K562 (cell line): ENCODE results near the gene ZEB2. TPM values are rescaled to one million over a fixed set of nuclear protein-coding genes. Genes with fewer than 3 reads are reported as not detected.

ENCODE experiments used
- ATF7 ChIP-seq: fragments of 450-650 bp; IDR thresholded peaks from 2 replicates; pipeline ENCODE4 v1.7.1; 2014; ENCODE audit warnings: mild to moderate bottlenecking, moderate library complexity
- CBFA2T2 ChIP-seq: fragments of 450-650 bp; conservative IDR thresholded peaks from 2 replicates; pipeline ENCODE4 v1.6.1; 2017; ENCODE audit warnings: mild to moderate bottlenecking
- ETS2 ChIP-seq: IDR thresholded peaks from 2 replicates; pipeline ENCODE4 v1.6.1; 2016; ENCODE audit warnings: borderline replicate concordance, missing genetic modification characterization, mild to moderate bottlenecking, moderate library complexity, missing compliant biosample characterization; ENCODE audit not compliant: poor library complexity, severe bottlenecking
- FIP1L1 ChIP-seq: fragments of 200-400 bp; formaldehyde crosslinking; IDR thresholded peaks from 2 replicates; pipeline ENCODE4 v1.6.1; 2018; ENCODE audit warnings: mild to moderate bottlenecking, low read depth, low read length; ENCODE audit not compliant: poor library complexity, severe bottlenecking
- FOXK1 ChIP-seq: sonication (generic); formaldehyde crosslinking; IDR thresholded peaks from 2 replicates; pipeline ENCODE4 v1.8.0; 2022; ENCODE audit warnings: missing genetic modification reagents, mild to moderate bottlenecking, borderline replicate concordance
- HDAC3 ChIP-seq: fragments of 450-650 bp; IDR thresholded peaks from 2 replicates; pipeline ENCODE4 v1.6.1; 2018; ENCODE audit warnings: borderline replicate concordance, mild to moderate bottlenecking, moderate library complexity; ENCODE audit not compliant: partially characterized antibody
- NUFIP1 ChIP-seq: fragments of 450-650 bp; IDR thresholded peaks from 2 replicates; pipeline ENCODE4 v1.6.1; 2018; ENCODE audit not compliant: partially characterized antibody
- SMARCC2 ChIP-seq: fragments of 450-650 bp; IDR thresholded peaks from 2 replicates; pipeline ENCODE4 v1.6.1; 2017; ENCODE audit warnings: antibody characterized with exemption, moderate library complexity, mild to moderate bottlenecking, low read depth
- SRSF9 ChIP-seq: fragments of 200-400 bp; formaldehyde crosslinking; IDR thresholded peaks from 2 replicates; pipeline ENCODE4 v1.6.1; 2017; ENCODE audit warnings: low read depth, low read length, borderline replicate concordance
- ZNF174 ChIP-seq: fragments of 250-450 bp; sonication (Bioruptor Pico); IDR thresholded peaks from 2 replicates; pipeline ENCODE4 v1.4.0; 2020; ENCODE audit warnings: mild to moderate bottlenecking
- ZNF695 ChIP-seq: fragments of 450-650 bp; formaldehyde crosslinking; IDR thresholded peaks from 2 replicates; pipeline ENCODE4 v1.4.0; 2020; ENCODE audit warnings: mild to moderate bottlenecking, moderate library complexity
- polyA plus RNA-seq, 8 experiments: library from polyadenylated mRNA; depleted of rRNA in 4 of 8; stranded (reverse) in 5 of 8; unstranded in 3 of 8; fragments of >200 nt; fragmentation: Nextera tagmentation in 2 of 8; fragmentation: Illumina TruSeq in 1 of 8; extraction: Ambion mirVana in 2 of 8; extraction: Trizol in 1 of 8; gene quantifications; 2 replicates each; pipeline versions ENCODE4 v1.2.1 to v1.2.3, GENCODE V29; 2011 to 2014; ENCODE audit warnings: inconsistent platforms in 1 of 8, missing spikeins in 1 of 8
- total RNA-seq, 7 experiments: library from RNA; depleted of rRNA in 6 of 7; stranded (reverse); fragments of >200 nt in 6 of 7; fragmentation: Illumina TruSeq in 2 of 7; extraction: Trizol in 2 of 7; gene quantifications; 2 replicates each; pipeline versions ENCODE4 v1.2.1 to v1.2.3, GENCODE V29; 2011 to 2021; ENCODE audit warnings: low replicate concordance in 1 of 7
- TF ChIP-seq, protein P1 (sequence below): fragments of 450-650 bp; formaldehyde crosslinking; IDR thresholded peaks from 2 replicates; pipeline ENCODE4 v1.4.0; 2022; ENCODE audit warnings: missing genetic modification characterization
- TF ChIP-seq, protein P2 (sequence below): fragments of 200-600 bp; sonication (generic); IDR thresholded peaks from one replicate; pipeline ENCODE4 v1.6.1; 2012; ENCODE audit warnings: mild to moderate bottlenecking, low read depth, low read length, inconsistent platforms
- TF ChIP-seq, protein P3 (sequence below): sonication (generic); formaldehyde crosslinking; IDR thresholded peaks from 2 replicates; pipeline ENCODE4 v1.8.0; 2022; ENCODE audit warnings: missing genetic modification reagents, mild to moderate bottlenecking, borderline replicate concordance

The ZEB2 gene
- total and polyA plus RNA-seq, 9 of the 15 experiments (the other 6 are each of a cell fraction or from before 2014, with no cell fraction given), result 15.1 to 113 (median 72.3) TPM

DNA sequence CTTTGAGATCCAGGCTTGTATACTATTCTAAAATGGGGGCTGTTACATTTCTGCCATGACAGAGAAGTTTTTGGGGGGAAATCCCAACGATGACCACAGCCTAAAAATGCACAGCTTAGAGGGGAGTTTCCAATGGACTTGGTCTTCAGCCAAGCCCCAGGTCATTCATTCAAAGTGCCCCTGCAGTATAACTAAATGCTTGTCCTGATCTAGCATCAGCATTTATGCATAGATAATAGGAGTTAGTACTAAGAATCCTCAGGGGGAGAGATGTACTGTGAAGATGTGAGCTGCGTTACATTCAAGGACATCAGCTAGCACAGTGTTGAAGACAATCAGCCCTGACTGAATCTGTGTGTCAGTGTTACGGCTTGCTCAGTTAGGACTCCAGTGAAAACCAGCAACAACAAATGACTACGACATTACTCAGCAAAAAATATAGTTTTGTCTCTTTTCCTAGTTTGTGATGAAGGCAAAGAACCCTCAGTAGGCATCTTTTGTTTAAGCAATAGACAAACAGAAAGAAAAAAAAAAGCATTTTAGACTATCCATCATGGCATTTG lies 160.9 kb downstream of the ZEB2 start (continued):
- TF ChIP-seq, protein P1, sequence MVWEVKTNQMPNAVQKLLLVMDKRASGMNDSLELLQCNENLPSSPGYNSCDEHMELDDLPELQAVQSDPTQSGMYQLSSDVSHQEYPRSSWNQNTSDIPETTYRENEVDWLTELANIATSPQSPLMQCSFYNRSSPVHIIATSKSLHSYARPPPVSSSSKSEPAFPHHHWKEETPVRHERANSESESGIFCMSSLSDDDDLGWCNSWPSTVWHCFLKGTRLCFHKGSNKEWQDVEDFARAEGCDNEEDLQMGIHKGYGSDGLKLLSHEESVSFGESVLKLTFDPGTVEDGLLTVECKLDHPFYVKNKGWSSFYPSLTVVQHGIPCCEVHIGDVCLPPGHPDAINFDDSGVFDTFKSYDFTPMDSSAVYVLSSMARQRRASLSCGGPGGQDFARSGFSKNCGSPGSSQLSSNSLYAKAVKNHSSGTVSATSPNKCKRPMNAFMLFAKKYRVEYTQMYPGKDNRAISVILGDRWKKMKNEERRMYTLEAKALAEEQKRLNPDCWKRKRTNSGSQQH (CRISPR knock-in tag), result peak; percentile 97
- TF ChIP-seq FIP1L1, result no peak
- TF ChIP-seq FOXK1 (CRISPR knock-in tag), result no peak
- TF ChIP-seq, protein P2, sequence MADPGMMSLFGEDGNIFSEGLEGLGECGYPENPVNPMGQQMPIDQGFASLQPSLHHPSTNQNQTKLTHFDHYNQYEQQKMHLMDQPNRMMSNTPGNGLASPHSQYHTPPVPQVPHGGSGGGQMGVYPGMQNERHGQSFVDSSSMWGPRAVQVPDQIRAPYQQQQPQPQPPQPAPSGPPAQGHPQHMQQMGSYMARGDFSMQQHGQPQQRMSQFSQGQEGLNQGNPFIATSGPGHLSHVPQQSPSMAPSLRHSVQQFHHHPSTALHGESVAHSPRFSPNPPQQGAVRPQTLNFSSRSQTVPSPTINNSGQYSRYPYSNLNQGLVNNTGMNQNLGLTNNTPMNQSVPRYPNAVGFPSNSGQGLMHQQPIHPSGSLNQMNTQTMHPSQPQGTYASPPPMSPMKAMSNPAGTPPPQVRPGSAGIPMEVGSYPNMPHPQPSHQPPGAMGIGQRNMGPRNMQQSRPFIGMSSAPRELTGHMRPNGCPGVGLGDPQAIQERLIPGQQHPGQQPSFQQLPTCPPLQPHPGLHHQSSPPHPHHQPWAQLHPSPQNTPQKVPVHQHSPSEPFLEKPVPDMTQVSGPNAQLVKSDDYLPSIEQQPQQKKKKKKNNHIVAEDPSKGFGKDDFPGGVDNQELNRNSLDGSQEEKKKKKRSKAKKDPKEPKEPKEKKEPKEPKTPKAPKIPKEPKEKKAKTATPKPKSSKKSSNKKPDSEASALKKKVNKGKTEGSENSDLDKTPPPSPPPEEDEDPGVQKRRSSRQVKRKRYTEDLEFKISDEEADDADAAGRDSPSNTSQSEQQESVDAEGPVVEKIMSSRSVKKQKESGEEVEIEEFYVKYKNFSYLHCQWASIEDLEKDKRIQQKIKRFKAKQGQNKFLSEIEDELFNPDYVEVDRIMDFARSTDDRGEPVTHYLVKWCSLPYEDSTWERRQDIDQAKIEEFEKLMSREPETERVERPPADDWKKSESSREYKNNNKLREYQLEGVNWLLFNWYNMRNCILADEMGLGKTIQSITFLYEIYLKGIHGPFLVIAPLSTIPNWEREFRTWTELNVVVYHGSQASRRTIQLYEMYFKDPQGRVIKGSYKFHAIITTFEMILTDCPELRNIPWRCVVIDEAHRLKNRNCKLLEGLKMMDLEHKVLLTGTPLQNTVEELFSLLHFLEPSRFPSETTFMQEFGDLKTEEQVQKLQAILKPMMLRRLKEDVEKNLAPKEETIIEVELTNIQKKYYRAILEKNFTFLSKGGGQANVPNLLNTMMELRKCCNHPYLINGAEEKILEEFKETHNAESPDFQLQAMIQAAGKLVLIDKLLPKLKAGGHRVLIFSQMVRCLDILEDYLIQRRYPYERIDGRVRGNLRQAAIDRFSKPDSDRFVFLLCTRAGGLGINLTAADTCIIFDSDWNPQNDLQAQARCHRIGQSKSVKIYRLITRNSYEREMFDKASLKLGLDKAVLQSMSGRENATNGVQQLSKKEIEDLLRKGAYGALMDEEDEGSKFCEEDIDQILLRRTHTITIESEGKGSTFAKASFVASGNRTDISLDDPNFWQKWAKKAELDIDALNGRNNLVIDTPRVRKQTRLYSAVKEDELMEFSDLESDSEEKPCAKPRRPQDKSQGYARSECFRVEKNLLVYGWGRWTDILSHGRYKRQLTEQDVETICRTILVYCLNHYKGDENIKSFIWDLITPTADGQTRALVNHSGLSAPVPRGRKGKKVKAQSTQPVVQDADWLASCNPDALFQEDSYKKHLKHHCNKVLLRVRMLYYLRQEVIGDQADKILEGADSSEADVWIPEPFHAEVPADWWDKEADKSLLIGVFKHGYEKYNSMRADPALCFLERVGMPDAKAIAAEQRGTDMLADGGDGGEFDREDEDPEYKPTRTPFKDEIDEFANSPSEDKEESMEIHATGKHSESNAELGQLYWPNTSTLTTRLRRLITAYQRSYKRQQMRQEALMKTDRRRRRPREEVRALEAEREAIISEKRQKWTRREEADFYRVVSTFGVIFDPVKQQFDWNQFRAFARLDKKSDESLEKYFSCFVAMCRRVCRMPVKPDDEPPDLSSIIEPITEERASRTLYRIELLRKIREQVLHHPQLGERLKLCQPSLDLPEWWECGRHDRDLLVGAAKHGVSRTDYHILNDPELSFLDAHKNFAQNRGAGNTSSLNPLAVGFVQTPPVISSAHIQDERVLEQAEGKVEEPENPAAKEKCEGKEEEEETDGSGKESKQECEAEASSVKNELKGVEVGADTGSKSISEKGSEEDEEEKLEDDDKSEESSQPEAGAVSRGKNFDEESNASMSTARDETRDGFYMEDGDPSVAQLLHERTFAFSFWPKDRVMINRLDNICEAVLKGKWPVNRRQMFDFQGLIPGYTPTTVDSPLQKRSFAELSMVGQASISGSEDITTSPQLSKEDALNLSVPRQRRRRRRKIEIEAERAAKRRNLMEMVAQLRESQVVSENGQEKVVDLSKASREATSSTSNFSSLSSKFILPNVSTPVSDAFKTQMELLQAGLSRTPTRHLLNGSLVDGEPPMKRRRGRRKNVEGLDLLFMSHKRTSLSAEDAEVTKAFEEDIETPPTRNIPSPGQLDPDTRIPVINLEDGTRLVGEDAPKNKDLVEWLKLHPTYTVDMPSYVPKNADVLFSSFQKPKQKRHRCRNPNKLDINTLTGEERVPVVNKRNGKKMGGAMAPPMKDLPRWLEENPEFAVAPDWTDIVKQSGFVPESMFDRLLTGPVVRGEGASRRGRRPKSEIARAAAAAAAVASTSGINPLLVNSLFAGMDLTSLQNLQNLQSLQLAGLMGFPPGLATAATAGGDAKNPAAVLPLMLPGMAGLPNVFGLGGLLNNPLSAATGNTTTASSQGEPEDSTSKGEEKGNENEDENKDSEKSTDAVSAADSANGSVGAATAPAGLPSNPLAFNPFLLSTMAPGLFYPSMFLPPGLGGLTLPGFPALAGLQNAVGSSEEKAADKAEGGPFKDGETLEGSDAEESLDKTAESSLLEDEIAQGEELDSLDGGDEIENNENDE, result no peak
- peak; percentile 40; the same call in 1 of the 2 replicates for TF ChIP-seq ATF7
- TF ChIP-seq CBFA2T2, result no peak
- no peak for TF ChIP-seq SRSF9
- TF ChIP-seq HDAC3, result no peak
- TF ChIP-seq, protein P3, sequence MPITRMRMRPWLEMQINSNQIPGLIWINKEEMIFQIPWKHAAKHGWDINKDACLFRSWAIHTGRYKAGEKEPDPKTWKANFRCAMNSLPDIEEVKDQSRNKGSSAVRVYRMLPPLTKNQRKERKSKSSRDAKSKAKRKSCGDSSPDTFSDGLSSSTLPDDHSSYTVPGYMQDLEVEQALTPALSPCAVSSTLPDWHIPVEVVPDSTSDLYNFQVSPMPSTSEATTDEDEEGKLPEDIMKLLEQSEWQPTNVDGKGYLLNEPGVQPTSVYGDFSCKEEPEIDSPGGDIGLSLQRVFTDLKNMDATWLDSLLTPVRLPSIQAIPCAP, result no peak
- TF ChIP-seq ZNF174 (CRISPR knock-in tag), result no peak
- peak; percentile 90; the same call in 1 of the 2 replicates for TF ChIP-seq ZNF695 (CRISPR knock-in tag)
- no peak for TF ChIP-seq ETS2 (tag)
- 0 out of 2 replicates have a peak, but pooled peaks have one; percentile 11 for TF ChIP-seq SMARCC2
- no peak for TF ChIP-seq NUFIP1
